PFSK-1 (cell line): ENCODE data around the gene SUSD3.

Experiments
- FOXP2 ChIP-seq: optimal IDR thresholded peaks from 2 replicates; pipeline ENCODE3; 2011; ENCODE audit warnings: borderline replicate concordance, control low read depth, inconsistent platforms; ENCODE audit not compliant: insufficient read depth; ENCODE audit errors: extremely low read length, extremely low read depth
- POLR2AphosphoS5 ChIP-seq: IDR thresholded peaks from 2 replicates; pipeline ENCODE4 v1.6.1; 2012; ENCODE audit warnings: low read depth, mild to moderate bottlenecking, control low read depth, low read length, moderate library complexity
- REST ChIP-seq, 2 experiments: IDR thresholded peaks; 2 replicates each; pipeline versions ENCODE4 v1.6.1 to v1.8.0; 2011 to 2012; ENCODE audit warnings: low read depth in 2 of 2, low read length in 2 of 2, control low read depth in 1 of 2, inconsistent platforms in 1 of 2, mild to moderate bottlenecking in 1 of 2, moderate library complexity in 1 of 2; ENCODE audit not compliant: insufficient read depth in 1 of 2
- SIN3A ChIP-seq: IDR thresholded peaks from 2 replicates; pipeline ENCODE4 v1.6.1; 2012; ENCODE audit warnings: mild to moderate bottlenecking, low read length, moderate library complexity, borderline replicate concordance; ENCODE audit not compliant: insufficient read depth
- TAF1 ChIP-seq: IDR thresholded peaks from 2 replicates; pipeline ENCODE4 v1.6.1; 2012; ENCODE audit warnings: low read length, control low read depth, borderline replicate concordance; ENCODE audit not compliant: insufficient read depth

Gene SUSD3

GRCh38 chr9:93033531-93033930, 25.0 kb upstream of the SUSD3 start:
- no peak for TF ChIP-seq SIN3A
- TF ChIP-seq POLR2AphosphoS5 = no peak
- TF ChIP-seq TAF1 = no peak
- no peak for TF ChIP-seq REST (IDR thresholded peaks at IDR 0.05; ENCODE audit: insufficient read depth in 1 of 2, low read depth in 2 of 2, low read length in 2 of 2)
- TF ChIP-seq FOXP2 = no peak

- no peak for TF ChIP-seq REST (IDR thresholded peaks at IDR 0.05; ENCODE audit: insufficient read depth in 1 of 2, low read depth in 2 of 2, low read length in 2 of 2)
- TF ChIP-seq FOXP2 = no peak
- no peak for TF ChIP-seq TAF1
- TF ChIP-seq POLR2AphosphoS5 = no peak
- TF ChIP-seq SIN3A = no peak
Observed at GRCh38 chr9:93035106-93035660, 23.3 kb upstream of the SUSD3 start.

GRCh38 chr9:93035821-93036351, 22.6 kb upstream of the SUSD3 start:
- no peak for TF ChIP-seq POLR2AphosphoS5
- no peak for TF ChIP-seq SIN3A

GRCh38 chr9:93036887-93037475, 21.5 kb upstream of the SUSD3 start:
- TF ChIP-seq SIN3A = no peak
- TF ChIP-seq FOXP2 = no peak
- no peak for TF ChIP-seq TAF1
- TF ChIP-seq POLR2AphosphoS5 = no peak
- TF ChIP-seq REST (IDR thresholded peaks at IDR 0.05; ENCODE audit: insufficient read depth in 1 of 2, low read depth in 2 of 2, low read length in 2 of 2) = no peak

GRCh38 chr9:93037476-93037971, 21.0 kb upstream of the SUSD3 start:
- TF ChIP-seq POLR2AphosphoS5 (no peak), FOXP2 (no peak), REST (IDR thresholded peaks at IDR 0.05; ENCODE audit: insufficient read depth in 1 of 2, low read depth in 2 of 2, low read length in 2 of 2) (no peak), TAF1 (no peak), SIN3A (no peak)
